ENCODE data around the gene DNAJB6.

Gene DNAJB6

GRCh38 chr7:157347217-157347904 is 10.6 kb downstream of the DNAJB6 start:
- Histone ChIP-seq H4K20me1 (ENCODE audit: insufficient read depth, low read length) (peaks cover 56% of the 10 kb centered on the region), H3K4me1 (ENCODE audit: low read length) (peaks cover 11% of the 10 kb centered on the region), H2AFZ (ENCODE audit: low read depth, low read length) (no peak overlapping the region), H3K9me3 (ENCODE audit: insufficient read depth, low read length) (no peaks in the 10 kb centered on the region), H3K27me3 (ENCODE audit: low read depth, low read length) (no peaks in the 10 kb centered on the region), H3K27ac (ENCODE audit: low read length) (no peak overlapping the region), H3K4me3 (ENCODE audit: low read length) (no peak overlapping the region), H3K4me2 (ENCODE audit: low read length) (no peak overlapping the region), H3K36me3 (replicated peaks; ENCODE audit: low read depth, low read length) (no peaks in the 10 kb centered on the region), H3K9ac (ENCODE audit: low read length) (no peak overlapping the region), H3K79me2 (ENCODE audit: low read length) (peaks cover 99% of the 10 kb centered on the region)
- TF ChIP-seq CTCF (IDR thresholded peaks at IDR 0.05; ENCODE audit: low read depth, low read length): no peak
- TF ChIP-seq EZH2phosphoT487 (IDR thresholded peaks at IDR 0.05; ENCODE audit: low read depth): no peak

GRCh38 chr7:157348548-157348947 is 11.7 kb downstream of the DNAJB6 start:
- no peaks in the 10 kb centered on the region for H3K27me3 ChIP-seq (ENCODE audit: low read depth, low read length)
- TF ChIP-seq CTCF (IDR thresholded peaks at IDR 0.05; ENCODE audit: low read depth, low read length): no peak
- H3K9me3 ChIP-seq (ENCODE audit: insufficient read depth, low read length): no peaks in the 10 kb centered on the region
- H3K4me2 ChIP-seq (ENCODE audit: low read length): no peak overlapping the region
- H3K4me1 ChIP-seq (ENCODE audit: low read length): peaks cover 19% of the 10 kb centered on the region
- H3K36me3 ChIP-seq (replicated peaks; ENCODE audit: low read depth, low read length): no peaks in the 10 kb centered on the region
- H2AFZ ChIP-seq (ENCODE audit: low read depth, low read length): no peak overlapping the region
- H3K79me2 ChIP-seq (ENCODE audit: low read length): peaks cover 99% of the 10 kb centered on the region
- no peak overlapping the region for H3K27ac ChIP-seq (ENCODE audit: low read length)
- no peak overlapping the region for H3K4me3 ChIP-seq (ENCODE audit: low read length)
- peaks cover 61% of the 10 kb centered on the region for H4K20me1 ChIP-seq (ENCODE audit: insufficient read depth, low read length)
- no peak overlapping the region for H3K9ac ChIP-seq (ENCODE audit: low read length)

- Histone ChIP-seq H3K9ac (ENCODE audit: low read length) (no peak overlapping the region), H3K9me3 (ENCODE audit: insufficient read depth, low read length) (no peaks in the 10 kb centered on the region), H3K79me2 (ENCODE audit: low read length) (peaks cover 96% of the 10 kb centered on the region), H3K27ac (ENCODE audit: low read length) (no peak overlapping the region), H3K4me1 (ENCODE audit: low read length) (peaks cover 27% of the 10 kb centered on the region), H3K27me3 (ENCODE audit: low read depth, low read length) (no peaks in the 10 kb centered on the region), H2AFZ (ENCODE audit: low read depth, low read length) (no peak overlapping the region), H3K36me3 (replicated peaks; ENCODE audit: low read depth, low read length) (no peaks in the 10 kb centered on the region), H4K20me1 (ENCODE audit: insufficient read depth, low read length) (peaks cover 66% of the 10 kb centered on the region), H3K4me2 (ENCODE audit: low read length) (peak overlapping the region; percentile 46), H3K4me3 (ENCODE audit: low read length) (no peak overlapping the region)
- TF ChIP-seq CTCF (IDR thresholded peaks at IDR 0.05; ENCODE audit: low read depth, low read length): no peak
- TF ChIP-seq EZH2phosphoT487 (IDR thresholded peaks at IDR 0.05; ENCODE audit: low read depth): no peak
These were observed 15.7 kb downstream of the DNAJB6 start for GRCh38 chr7:157352516-157352915.

GRCh38 chr7:157355784-157356511 is 19.1 kb downstream of the DNAJB6 start:
- H3K27ac ChIP-seq (ENCODE audit: low read length): no peak overlapping the region

More at GRCh38 chr7:157355784-157356511, 19.1 kb downstream of the DNAJB6 start:
- TF ChIP-seq EZH2phosphoT487 (IDR thresholded peaks at IDR 0.05; ENCODE audit: low read depth) (no peak), CTCF (IDR thresholded peaks at IDR 0.05; ENCODE audit: low read depth, low read length) (no peak)
- Histone ChIP-seq H3K4me3 (ENCODE audit: low read length) (no peak overlapping the region), H3K79me2 (ENCODE audit: low read length) (peaks cover 96% of the 10 kb centered on the region), H3K9ac (ENCODE audit: low read length) (no peak overlapping the region), H3K27me3 (ENCODE audit: low read depth, low read length) (no peaks in the 10 kb centered on the region), H3K4me1 (ENCODE audit: low read length) (peaks cover 28% of the 10 kb centered on the region), H2AFZ (ENCODE audit: low read depth, low read length) (no peak overlapping the region), H3K4me2 (ENCODE audit: low read length) (no peak overlapping the region), H4K20me1 (ENCODE audit: insufficient read depth, low read length) (peaks cover 63% of the 10 kb centered on the region), H3K36me3 (replicated peaks; ENCODE audit: low read depth, low read length) (peaks cover 10% of the 10 kb centered on the region), H3K9me3 (ENCODE audit: insufficient read depth, low read length) (no peaks in the 10 kb centered on the region)
